HG02759 (cell line): ENCODE results near the gene OR6K3.
"Not testable (repeated sequence)": the region's sequence is repeated elsewhere in the genome, so short reads cannot be mapped to it uniquely, and the experiment has no call there.

Experiments used
- ATAC-seq: cut with Tn5 transposase; IDR thresholded peaks from one replicate; pipeline ENCODE4 v1.9.1; 2021; ENCODE audit warnings: mild to moderate bottlenecking, moderate library complexity; ENCODE audit not compliant: unreplicated experiment

OR6K3 gene

DNA sequence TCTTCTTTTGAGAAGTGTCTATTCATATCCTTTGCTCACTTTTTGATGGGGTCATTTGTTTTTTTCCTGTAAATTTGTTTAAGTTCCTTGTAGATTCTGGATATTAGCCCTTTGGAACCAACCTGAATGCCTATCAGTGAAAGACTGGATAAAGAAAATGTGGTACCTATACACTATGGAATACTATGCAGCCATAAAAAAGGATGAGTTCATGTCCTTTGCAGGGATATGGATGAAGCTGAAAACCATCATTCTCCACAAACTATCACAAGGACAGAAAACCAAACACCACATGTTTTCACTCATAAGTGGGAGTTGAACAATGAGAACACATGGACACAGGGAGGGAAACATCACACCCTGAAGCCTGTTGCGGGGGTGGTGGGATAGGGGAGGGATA lies 32.2 kb downstream of the OR6K3 start:
- not testable (repeated sequence) for ATAC-seq

DNA sequence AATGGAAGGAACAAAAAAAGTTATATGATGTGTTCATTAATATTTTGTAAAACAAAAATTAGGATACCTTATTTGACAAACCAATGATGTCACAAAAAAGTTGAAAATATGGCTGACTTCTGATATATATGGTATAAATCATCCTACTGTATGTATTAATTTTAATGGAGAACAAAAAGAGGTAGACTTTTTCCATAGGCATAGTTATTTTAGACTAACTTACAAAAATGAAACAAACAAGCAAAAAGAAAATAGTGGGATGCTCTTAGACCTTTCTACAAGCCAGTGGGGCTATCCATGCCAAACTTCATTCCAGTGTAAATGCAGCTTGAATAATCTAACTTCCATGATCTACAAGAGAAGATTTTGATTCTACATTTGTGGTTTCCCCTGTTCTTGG lies 33.5 kb downstream of the OR6K3 start:
- no peak for ATAC-seq

DNA sequence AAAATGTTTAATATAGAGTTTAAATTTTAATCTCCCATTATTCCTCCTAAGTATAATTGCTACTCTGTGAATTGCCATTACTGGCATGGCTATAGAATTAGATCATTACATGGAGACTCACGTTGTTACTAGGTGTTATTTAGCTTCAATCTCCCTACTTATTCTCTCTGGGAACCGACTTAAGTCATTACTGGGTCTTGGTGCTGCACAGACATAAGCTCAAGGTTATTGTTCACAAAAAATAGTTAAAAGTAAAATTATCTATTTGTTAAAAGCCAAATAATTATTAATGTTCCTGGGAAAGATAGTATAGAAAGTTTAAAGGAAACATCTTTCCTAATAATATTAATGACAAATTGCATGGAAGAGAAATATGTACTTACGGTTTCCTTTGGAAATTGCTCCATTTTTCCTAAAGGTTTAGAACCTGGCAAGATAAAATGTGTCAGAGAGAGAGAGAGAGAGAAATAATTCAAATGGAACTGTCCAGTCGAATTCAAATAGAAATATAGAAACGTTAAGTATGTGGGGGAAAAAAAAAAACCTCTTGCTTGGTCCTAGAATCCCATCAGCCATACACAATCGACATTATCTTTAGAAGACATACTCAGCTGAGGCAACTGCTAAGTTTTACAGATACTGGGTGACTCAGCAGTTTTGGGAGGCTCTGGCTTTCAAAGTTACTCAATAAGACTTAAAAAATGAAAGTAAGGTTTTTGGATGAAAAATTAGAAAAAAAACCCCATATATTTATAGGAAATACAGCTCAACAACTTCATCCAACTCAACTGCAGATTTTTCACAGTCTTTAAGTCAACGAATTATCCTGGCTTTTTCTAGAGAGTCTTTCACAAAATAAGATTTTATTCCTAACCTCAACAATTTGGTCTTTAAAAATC lies 34.2 kb downstream of the OR6K3 start, which contains the start of gene SPTA1:
SPTA1 (minus strand) TSS at position 605 of the 899 bp plus-strand sequence; CDS start at position 407, 198 bp downstream.
- ATAC-seq, result no peak

DNA sequence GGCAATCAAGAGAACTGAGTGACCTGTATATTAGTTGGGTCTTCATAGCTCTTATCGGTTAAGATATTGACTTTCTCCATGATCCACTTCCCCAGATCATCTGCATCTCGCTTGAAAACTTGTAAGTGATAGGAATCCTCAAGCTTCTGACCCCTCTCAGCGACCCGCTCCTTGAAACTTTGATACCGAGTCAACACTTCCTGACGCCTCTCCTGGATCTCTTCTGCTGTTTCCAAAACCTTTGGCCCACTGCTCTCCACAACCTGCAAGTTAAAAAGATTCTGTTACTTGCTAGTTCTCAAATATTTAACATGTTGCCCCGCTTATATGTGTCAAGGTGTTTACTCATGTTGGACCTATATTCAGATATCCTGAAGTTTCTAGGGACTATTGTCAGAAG lies 35.4 kb downstream of the OR6K3 start:
- ATAC-seq, result no peak

DNA sequence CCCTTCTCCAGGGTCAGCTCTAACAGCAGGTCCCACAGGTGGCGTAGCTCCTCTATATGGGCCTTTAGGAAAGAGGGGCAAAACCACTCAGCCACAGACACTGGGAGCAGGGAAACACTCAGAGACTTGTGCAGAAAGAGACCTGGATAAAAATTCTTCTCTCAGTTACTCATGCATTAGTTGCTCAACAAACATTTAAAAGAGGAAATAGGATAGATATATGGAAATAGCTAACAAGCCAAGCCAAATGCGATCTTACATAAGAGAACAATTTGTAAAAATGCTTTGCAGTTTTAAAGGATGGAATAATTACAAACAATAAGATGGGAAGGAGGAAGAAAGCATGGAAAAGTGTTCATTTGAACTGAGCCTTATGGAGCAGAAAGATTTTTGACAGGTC lies 38.9 kb downstream of the OR6K3 start:
- ATAC-seq, result no peak

DNA sequence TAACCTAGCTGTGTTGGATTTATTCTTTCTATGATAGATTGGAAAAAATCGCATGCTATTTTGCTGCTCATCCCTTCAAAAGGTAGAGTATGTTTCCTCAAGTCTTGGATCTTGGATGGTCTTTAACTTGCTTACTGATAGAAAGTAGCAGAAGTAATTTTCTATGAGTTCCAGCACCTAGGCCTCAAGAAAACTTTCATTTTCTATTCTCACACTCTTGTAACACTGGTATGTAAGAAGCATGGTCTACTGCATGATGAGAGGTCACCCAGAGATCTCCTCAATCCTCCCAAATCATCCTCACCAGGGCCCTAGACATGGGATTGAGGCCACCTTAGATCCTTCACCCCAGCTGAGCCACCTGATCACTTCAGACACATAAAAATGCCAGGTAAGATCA lies 41.2 kb downstream of the OR6K3 start:
- ATAC-seq, result no peak

DNA sequence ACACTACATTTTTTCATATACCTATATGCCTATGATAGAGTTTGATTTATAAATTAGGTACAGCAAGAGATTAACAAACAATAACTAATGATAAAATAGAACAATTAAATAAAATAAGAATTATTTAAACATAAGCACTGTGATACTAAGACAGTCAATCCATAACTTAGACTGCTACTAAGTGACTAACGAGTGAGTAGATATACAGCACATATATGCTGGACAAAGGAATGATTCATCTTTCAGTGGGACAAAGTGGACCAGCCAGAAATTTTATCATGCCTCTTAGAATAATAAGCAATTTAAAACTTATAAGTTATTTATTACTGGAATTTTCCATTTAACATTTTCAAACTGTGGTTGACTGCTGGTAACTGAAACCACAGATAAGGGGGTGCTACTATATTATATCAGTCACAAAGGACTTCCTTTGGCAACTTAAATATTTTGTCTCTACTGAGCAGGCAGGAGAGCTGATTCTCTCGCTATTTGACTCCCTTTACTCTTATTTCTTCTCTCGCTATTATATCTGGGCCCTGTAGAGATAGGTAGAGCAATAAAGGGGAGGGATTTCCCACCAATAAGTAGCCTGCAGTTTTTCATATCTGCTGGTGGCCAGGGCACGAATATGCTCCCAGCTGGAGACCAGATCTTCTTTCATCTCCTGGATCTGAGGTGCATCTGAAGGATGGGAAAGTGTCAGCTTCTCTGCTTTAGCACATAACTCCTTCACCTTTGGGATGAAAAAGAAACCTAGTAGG lies 44.8 kb downstream of the OR6K3 start:
- ATAC-seq, result no peak

DNA sequence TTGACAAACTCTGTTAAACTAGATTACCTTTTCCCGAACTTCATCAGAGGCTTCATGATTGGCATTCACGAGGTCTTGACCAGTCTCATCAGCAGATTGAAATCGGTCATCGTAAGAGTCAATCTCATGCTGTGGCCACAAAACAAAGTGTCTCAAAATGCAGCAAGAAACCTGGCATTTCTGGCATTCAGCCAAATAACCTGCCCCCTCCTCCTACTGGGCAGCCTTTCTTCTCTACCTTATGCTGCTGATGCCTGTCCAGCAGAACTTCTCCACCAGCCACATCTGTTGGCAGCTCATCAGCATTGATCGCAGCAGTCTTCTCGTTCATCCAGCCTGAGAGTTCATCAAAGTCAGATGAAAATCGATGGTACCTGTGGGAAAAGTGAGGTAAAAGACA lies 46.2 kb downstream of the OR6K3 start:
- ATAC-seq, result no peak
